Caco-2 (cell line): ENCODE measurements around the gene CERS6. TPM values are rescaled to one million over a fixed set of nuclear protein-coding genes. Genes with fewer than 3 reads are reported as not detected.

Experiments
- BruUV-seq: library from RNA; stranded (reverse); fragments of 400-500 nt; replicated peaks from 2 replicates; lab custom pipeline; 2021; lab: Mats Ljungman, UMichigan
- CTCF ChIA-PET: fragments of 300-600 bp; sonication (Branson Sonifier 250); formaldehyde crosslinking; loops from one replicate; lab custom pipeline; 2022; ENCODE audit warnings: antibody characterized with exemption; lab: Charles Lee
- POLR2A ChIA-PET: fragments of 300-600 bp; sonication (Branson Sonifier 250); formaldehyde crosslinking; loops from one replicate; lab custom pipeline; 2022; ENCODE audit warnings: antibody characterized with exemption; lab: Charles Lee
- DNase-seq, 2 experiments: peaks; one replicate each; pipeline versions ENCODE4 v3.0.0 to v3.0.0-alpha.2; 2020 to 2022
- H3K27me3 ChIP-seq: replicated peaks from 2 replicates; pipeline ENCODE4 v1.6.0; 2011; ENCODE audit warnings: low read length; ENCODE audit not compliant: control insufficient read depth, insufficient read depth
- H3K36me3 ChIP-seq: 2 replicates; pipeline ENCODE4 v1.5.1; 2011; ENCODE audit warnings: low read length; ENCODE audit not compliant: control insufficient read depth, insufficient read depth
- H3K4me1 ChIP-seq: fragments of 250-450 bp; sonication (Bioruptor Pico); 2 replicates; pipeline ENCODE4 v1.5.1; 2020; ENCODE audit warnings: mild to moderate bottlenecking
- H3K4me3 ChIP-seq: 2 replicates; pipeline ENCODE4 v1.5.1; 2011; ENCODE audit warnings: low read depth, mild to moderate bottlenecking, control low read depth, low read length
- H3K9me3 ChIP-seq: fragments of 250-450 bp; sonication (Bioruptor Pico); 2 replicates; pipeline ENCODE4 v1.5.1; 2020; ENCODE audit warnings: mild to moderate bottlenecking, moderate library complexity
- H3K27ac Mint-ChIP-seq: one replicate; pipeline ENCODE4 v1.8.0; 2022; ENCODE audit warnings: mixed read lengths; ENCODE audit not compliant: unreplicated experiment
- H3K27me3 Mint-ChIP-seq: one replicate; pipeline ENCODE4 v1.8.0; 2022; ENCODE audit warnings: mixed read lengths; ENCODE audit not compliant: insufficient read depth, unreplicated experiment
- H3K36me3 Mint-ChIP-seq: one replicate; pipeline ENCODE4 v1.8.0; 2022; ENCODE audit warnings: mild to moderate bottlenecking, mixed read lengths; ENCODE audit not compliant: insufficient read depth, unreplicated experiment
- H3K4me1 Mint-ChIP-seq: one replicate; pipeline ENCODE4 v1.8.0; 2022; ENCODE audit warnings: low read depth, mixed read lengths; ENCODE audit not compliant: unreplicated experiment
- H3K4me3 Mint-ChIP-seq: one replicate; pipeline ENCODE4 v1.8.0; 2022; ENCODE audit warnings: mild to moderate bottlenecking, moderate library complexity, mixed read lengths; ENCODE audit not compliant: unreplicated experiment
- H3K9me3 Mint-ChIP-seq: one replicate; pipeline ENCODE4 v1.8.0; 2022; ENCODE audit warnings: mixed read lengths; ENCODE audit not compliant: unreplicated experiment
- CTCF ChIP-seq, 2 experiments: fragments of 200-600 bp in 1 of 2; IDR thresholded peaks; 1 replicate in 1 of 2; 2 replicates in 1 of 2; pipeline versions ENCODE4 v1.5.1 to v1.8.0; 2011 to 2022; ENCODE audit warnings: antibody characterized with exemption in 1 of 2, control low read depth in 1 of 2, inconsistent platforms in 1 of 2, low read depth in 1 of 2, low read length in 1 of 2, mild to moderate bottlenecking in 1 of 2, moderate library complexity in 1 of 2; ENCODE audit not compliant: insufficient read depth in 1 of 2, severe bottlenecking in 1 of 2, unreplicated experiment in 1 of 2
- intact Hi-C: fragments of 100-400 bp; cut with micrococcal nuclease; formaldehyde crosslinking; loops from one replicate; pipeline ENCODE4 v1.10.0; 2022; ENCODE audit not compliant: unreplicated experiment
- total RNA-seq: library from RNA; stranded (reverse); gene quantifications from 2 replicates; pipeline ENCODE4 v1.2.3, GENCODE V29; 2022

The CERS6 gene
- total RNA-seq, 1 experiment from 2014 or later = 32.7 TPM

GRCh38 chr2:168673265-168674189 is 217.5 kb downstream of the CERS6 start:
- no peak overlapping the region for H3K4me3 ChIP-seq
- no peak for DNase-seq
- ChIA-PET CTCF (no interaction called here), POLR2A (no interaction called here)
- BruUV-seq = no TSS peak
- Mint-ChIP-seq H3K4me1 (no peaks in the 10 kb centered on the region), H3K36me3 (peaks cover 5% of the 10 kb centered on the region), H3K27me3 (no peaks in the 10 kb centered on the region), H3K4me3 (no peak overlapping the region), H3K9me3 (no peaks in the 10 kb centered on the region), H3K27ac (no peak overlapping the region)
- H3K9me3 ChIP-seq = no peaks in the 10 kb centered on the region
- no peaks in the 10 kb centered on the region for H3K36me3 ChIP-seq
- intact Hi-C loops = no loop called here
- H3K4me1 ChIP-seq = no peaks in the 10 kb centered on the region
- no peaks in the 10 kb centered on the region for H3K27me3 ChIP-seq
- TF ChIP-seq CTCF (IDR thresholded peaks at IDR 0.05; ENCODE audit: insufficient read depth in 1 of 2, low read depth in 1 of 2, low read length in 1 of 2, severe bottlenecking in 1 of 2, unreplicated experiment in 1 of 2) = no peak

- Mint-ChIP-seq H3K9me3 (no peaks in the 10 kb centered on the region), H3K36me3 (peaks cover 11% of the 10 kb centered on the region), H3K4me3 (no peak overlapping the region), H3K4me1 (no peaks in the 10 kb centered on the region), H3K27ac (no peak overlapping the region), H3K27me3 (no peaks in the 10 kb centered on the region)
- no peak for TF ChIP-seq CTCF (IDR thresholded peaks at IDR 0.05; ENCODE audit: insufficient read depth in 1 of 2, low read depth in 1 of 2, low read length in 1 of 2, severe bottlenecking in 1 of 2, unreplicated experiment in 1 of 2)
- no peaks in the 10 kb centered on the region for H3K9me3 ChIP-seq
- H3K4me1 ChIP-seq = no peaks in the 10 kb centered on the region
- intact Hi-C loops = no loop called here
- DNase-seq = no peak
- ChIA-PET CTCF (no interaction called here), POLR2A (no interaction called here)
- H3K36me3 ChIP-seq = no peaks in the 10 kb centered on the region
- H3K27me3 ChIP-seq = no peaks in the 10 kb centered on the region
- no TSS peak for BruUV-seq
- no peak overlapping the region for H3K4me3 ChIP-seq
Observed at GRCh38 chr2:168678153-168678853, 222.2 kb downstream of the CERS6 start.

- Mint-ChIP-seq H3K27ac (no peak overlapping the region), H3K27me3 (no peaks in the 10 kb centered on the region), H3K4me3 (no peak overlapping the region), H3K36me3 (peaks cover 11% of the 10 kb centered on the region), H3K4me1 (no peaks in the 10 kb centered on the region), H3K9me3 (no peaks in the 10 kb centered on the region)
- H3K4me1 ChIP-seq = no peaks in the 10 kb centered on the region
- DNase-seq = no peak
- BruUV-seq = no TSS peak
- TF ChIP-seq CTCF (IDR thresholded peaks at IDR 0.05; ENCODE audit: insufficient read depth in 1 of 2, low read depth in 1 of 2, low read length in 1 of 2, severe bottlenecking in 1 of 2, unreplicated experiment in 1 of 2) = no peak
- ChIA-PET CTCF (no interaction called here), POLR2A (no interaction called here)
- H3K36me3 ChIP-seq = no peaks in the 10 kb centered on the region
- no peaks in the 10 kb centered on the region for H3K9me3 ChIP-seq
- H3K27me3 ChIP-seq = no peaks in the 10 kb centered on the region
- H3K4me3 ChIP-seq = no peak overlapping the region
- intact Hi-C loops = no loop called here
Observed at GRCh38 chr2:168679081-168679480, 223.0 kb downstream of the CERS6 start.
